SK-N-SH (cell line): ENCODE results near the gene RETREG2. TPM values are rescaled to one million over a fixed set of nuclear protein-coding genes. Genes with fewer than 3 reads are reported as not detected.

ENCODE experiments used
- CTCF ChIA-PET: fragments of 300-600, 350-600 bp; formaldehyde crosslinking; extraction: SDS; loops from one replicate; lab custom pipeline; 2021; lab: Yijun Ruan, JAX
- POLR2A ChIA-PET: fragments of 350-600 bp; sonication (Branson Sonifier 250); formaldehyde crosslinking; extraction: SDS; loops from one replicate; lab custom pipeline; 2020; ENCODE audit warnings: antibody characterized with exemption, inconsistent platforms; lab: Yijun Ruan, JAX
- DNase-seq: peaks from one replicate; pipeline ENCODE4 v3.0.0; 2012
- H2AFZ ChIP-seq: fragments of 200-600 bp; sonication (generic); 2 replicates; pipeline ENCODE4 v1.8.1; 2016; ENCODE audit warnings: antibody characterized with exemption, mild to moderate bottlenecking, low read depth
- H3F3A ChIP-seq: fragments of 200-600 bp; sonication (generic); replicated peaks from 2 replicates; pipeline ENCODE3; 2016; ENCODE audit warnings: antibody characterized with exemption, mild to moderate bottlenecking; ENCODE audit not compliant: insufficient read depth
- H3K27ac ChIP-seq, 2 experiments: fragments of 200-500 bp in 1 of 2; fragments of 200-600 bp in 1 of 2; sonication (Bioruptor generic) in 1 of 2; sonication (generic), shearing (Covaris generic) in 1 of 2; 2 replicates each; pipeline versions ENCODE4 v1.5.1 to v1.6.1; 2014 to 2016; ENCODE audit warnings: low read depth in 2 of 2, inconsistent platforms in 1 of 2, low read length in 1 of 2, mild to moderate bottlenecking in 1 of 2, mixed read lengths in 1 of 2
- H3K27me3 ChIP-seq: fragments of 200-600 bp; sonication (generic), shearing (Covaris generic); 2 replicates; pipeline ENCODE4 v1.6.1; 2016; ENCODE audit warnings: mixed run types; ENCODE audit not compliant: insufficient read depth
- H3K36me3 ChIP-seq, 2 experiments: fragments of 200-500 bp in 1 of 2; fragments of 200-600 bp in 1 of 2; sonication (Bioruptor generic) in 1 of 2; sonication (generic) in 1 of 2; replicated peaks in 1 of 2; 2 replicates each; pipeline versions ENCODE3 to v1.5.1; 2014 to 2016; ENCODE audit warnings: low read length in 1 of 2, mild to moderate bottlenecking in 1 of 2; ENCODE audit not compliant: insufficient read depth in 2 of 2, control insufficient read depth in 1 of 2
- H3K4me1 ChIP-seq, 2 experiments: fragments of 200-500 bp in 1 of 2; fragments of 200-600 bp in 1 of 2; sonication (Bioruptor generic) in 1 of 2; sonication (generic), shearing (Covaris generic) in 1 of 2; 2 replicates each; pipeline versions ENCODE4 v1.5.1 to v1.6.1; 2014 to 2016; ENCODE audit warnings: low read depth in 1 of 2, low read length in 1 of 2, mixed run types in 1 of 2; ENCODE audit not compliant: insufficient read depth in 2 of 2, control insufficient read depth in 1 of 2
- H3K4me2 ChIP-seq: fragments of 200-600 bp; sonication (generic), shearing (Covaris generic); 2 replicates; pipeline ENCODE4 v1.6.1; 2017; ENCODE audit warnings: mixed run types
- H3K4me3 ChIP-seq, 2 experiments: fragments of 200-500 bp in 1 of 2; fragments of 200-600 bp in 1 of 2; sonication (Bioruptor generic) in 1 of 2; sonication (generic), shearing (Covaris generic) in 1 of 2; 2 replicates each; pipeline versions ENCODE4 v1.5.1 to v1.8.1; 2014 to 2016; ENCODE audit warnings: low read depth in 2 of 2, inconsistent platforms in 1 of 2, low read length in 1 of 2, mild to moderate bottlenecking in 1 of 2, mixed read lengths in 1 of 2, moderate library complexity in 1 of 2
- H3K79me2 ChIP-seq: fragments of 200-600 bp; sonication (generic); 2 replicates; pipeline ENCODE4 v1.8.1; 2017; ENCODE audit warnings: mild to moderate bottlenecking; ENCODE audit not compliant: insufficient read depth
- H3K9ac ChIP-seq: fragments of 200-600 bp; sonication (generic); 2 replicates; pipeline ENCODE4 v1.6.1; 2017; ENCODE audit warnings: mixed run types
- H3K9me2 ChIP-seq: fragments of 200-600 bp; sonication (generic); 2 replicates; pipeline ENCODE4 v1.6.1; 2017; ENCODE audit warnings: mixed run types
- H3K9me3 ChIP-seq: fragments of 200-600 bp; sonication (generic); 2 replicates; pipeline ENCODE4 v1.6.1; 2017; ENCODE audit warnings: mixed run types, mild to moderate bottlenecking, moderate library complexity
- H4K20me1 ChIP-seq: fragments of 200-600 bp; sonication (generic); 2 replicates; pipeline ENCODE4 v1.6.1; 2017; ENCODE audit warnings: mild to moderate bottlenecking, mixed run types; ENCODE audit not compliant: insufficient read depth
- EP300 ChIP-seq, 2 experiments: IDR thresholded peaks; 2 replicates each; pipeline versions ENCODE4 v1.4.0 to v1.6.1; 2012; ENCODE audit warnings: borderline replicate concordance in 1 of 2, low read depth in 1 of 2, low read length in 1 of 2
- FOSL2 ChIP-seq: IDR thresholded peaks from 2 replicates; pipeline ENCODE4 v1.4.0; 2012; ENCODE audit warnings: low read depth, mild to moderate bottlenecking, moderate library complexity, borderline replicate concordance
- FOXM1 ChIP-seq: IDR thresholded peaks from 2 replicates; pipeline ENCODE4 v1.4.0; 2012; ENCODE audit warnings: low read depth, mild to moderate bottlenecking
- IRF3 ChIP-seq: fragments of 150-350 bp; IDR thresholded peaks from 2 replicates; pipeline ENCODE4 v1.6.1; 2016; ENCODE audit warnings: mild to moderate bottlenecking, low read depth, low read length
- MAX ChIP-seq: IDR thresholded peaks from 2 replicates; pipeline ENCODE4 v1.4.0; 2012; ENCODE audit warnings: low read depth
- MXI1 ChIP-seq: IDR thresholded peaks from 2 replicates; pipeline ENCODE4 v1.6.1; 2012; ENCODE audit warnings: mild to moderate bottlenecking, low read depth, low read length, improper control_type of control experiment
- REST ChIP-seq: IDR thresholded peaks from 2 replicates; pipeline ENCODE4 v1.6.1; 2012; ENCODE audit warnings: mild to moderate bottlenecking, low read depth, low read length, moderate library complexity
- TAF1 ChIP-seq: IDR thresholded peaks from 2 replicates; pipeline ENCODE4 v1.6.1; 2012; ENCODE audit warnings: low read depth, mild to moderate bottlenecking, low read length, moderate library complexity, borderline replicate concordance
- TCF12 ChIP-seq: IDR thresholded peaks from 2 replicates; pipeline ENCODE4 v1.4.0; 2012
- USF1 ChIP-seq: IDR thresholded peaks from 2 replicates; pipeline ENCODE4 v1.4.0; 2012; ENCODE audit warnings: low read depth, borderline replicate concordance
- USF2 ChIP-seq: fragments of 150-350 bp; IDR thresholded peaks from 2 replicates; pipeline ENCODE4 v1.6.1; 2017; ENCODE audit warnings: antibody characterized with exemption, low read length, low read depth, borderline replicate concordance
- YY1 ChIP-seq: IDR thresholded peaks from 2 replicates; pipeline ENCODE4 v1.4.0; 2012; ENCODE audit warnings: low read depth, mild to moderate bottlenecking
- WGBS: methylation state at CpG from one replicate; pipeline ENCODE4 v1.1.6; 2017; ENCODE audit warnings: low lambda C conversion rate; 5-methylcytosine and 5-hydroxymethylcytosine counted together
- polyA plus RNA-seq, 3 experiments: library from polyadenylated mRNA; depleted of rRNA; stranded (reverse); fragments of >200 nt; gene quantifications; 2 replicates each; pipeline ENCODE4 v1.2.3, GENCODE V29; 2012

RETREG2 gene
- polyA plus RNA-seq, 1 of the 3 experiments (the other 2 are of a cell fraction), result 74.6 TPM

GRCh38 chr2:219169930-219170654, 8.0 kb upstream of the RETREG2 start, which contains the start of gene SLC23A3:
Gene SLC23A3, minus strand, starts transcription at chr2:219170029. Its CDS starts 45 bp downstream, at chr2:219169984.
- WGBS, result 98% methylated on average over 10 of the region's 10 CpGs
- ChIA-PET CTCF (interaction anchor here (0.7 to 8.7 kb wide), 30 partner anchors 10 to 219 kb away, joined by 3 to 104 read pairs (median 6); partner anchors contain the start of genes ABCB6, DNPEP, GLB1L and NHEJ1), POLR2A (no interaction called here)
- no peaks in the 10 kb centered on the region for H3K27me3 ChIP-seq
- no peaks in the 10 kb centered on the region for H3K79me2 ChIP-seq
- H3K9me3 ChIP-seq, result no peaks in the 10 kb centered on the region
- H3K4me1 ChIP-seq, result no peaks in the 10 kb centered on the region; a peak in 1 of 4 replicates
- no peaks in the 10 kb centered on the region for H4K20me1 ChIP-seq
- no peak for TF ChIP-seq USF2
- TF ChIP-seq REST, result no peak
- TF ChIP-seq MXI1, result no peak
- no peak for TF ChIP-seq FOXM1
- TF ChIP-seq YY1, result no peak
- no peak for TF ChIP-seq USF1
- no peak for TF ChIP-seq IRF3
- TF ChIP-seq TAF1, result no peak
- TF ChIP-seq TCF12, result no peak
- no peak for TF ChIP-seq FOSL2
- no peak for TF ChIP-seq EP300 (IDR thresholded peaks at IDR 0.05; ENCODE audit: borderline replicate concordance in 1 of 2, low read depth in 1 of 2, low read length in 1 of 2)
- TF ChIP-seq MAX, result no peak
- no peak within 1 kb of the TSS for H2AFZ ChIP-seq
- no peaks in the 10 kb centered on the region for H3K9me2 ChIP-seq
- no peak within 1 kb of the TSS for H3K4me2 ChIP-seq
- H3K4me3 ChIP-seq, result no peak within 1 kb of the TSS
- no peak within 1 kb of the TSS for H3K27ac ChIP-seq
- H3F3A ChIP-seq, result peaks cover 7% of the 10 kb centered on the region
- H3K36me3 ChIP-seq, result peaks cover 11 to 32% of the 10 kb centered on the region in 2 experiments
- no peak within 1 kb of the TSS for H3K9ac ChIP-seq
- no peak for DNase-seq
